GM21390 (cell line): ENCODE measurements around the gene DNAH2.

ENCODE experiments used
- ATAC-seq: cut with Tn5 transposase; IDR thresholded peaks from one replicate; pipeline ENCODE4 v1.9.1; 2021; ENCODE audit not compliant: unreplicated experiment

DNAH2 gene

DNA sequence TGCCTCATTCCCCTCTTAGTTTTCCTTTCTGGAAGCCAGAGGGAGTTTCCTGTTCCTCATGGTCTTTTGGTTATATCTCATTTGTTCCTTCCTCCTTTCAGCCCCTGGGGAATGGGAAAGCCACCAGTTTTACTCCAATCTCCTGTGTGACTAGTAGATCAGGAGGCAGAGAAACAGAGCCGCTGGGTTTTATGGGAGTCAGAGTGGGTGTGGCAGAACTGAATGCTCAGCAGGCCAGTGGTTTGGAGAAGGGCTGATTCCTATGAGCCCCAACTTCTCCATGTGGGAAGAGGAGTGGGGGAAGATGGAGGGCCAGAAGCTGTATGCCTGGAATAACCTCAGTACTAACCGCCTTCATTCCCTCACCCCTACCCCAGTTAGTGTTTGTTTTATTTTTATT is 4.1 kb downstream of the DNAH2 start:
- no peak for ATAC-seq

DNA sequence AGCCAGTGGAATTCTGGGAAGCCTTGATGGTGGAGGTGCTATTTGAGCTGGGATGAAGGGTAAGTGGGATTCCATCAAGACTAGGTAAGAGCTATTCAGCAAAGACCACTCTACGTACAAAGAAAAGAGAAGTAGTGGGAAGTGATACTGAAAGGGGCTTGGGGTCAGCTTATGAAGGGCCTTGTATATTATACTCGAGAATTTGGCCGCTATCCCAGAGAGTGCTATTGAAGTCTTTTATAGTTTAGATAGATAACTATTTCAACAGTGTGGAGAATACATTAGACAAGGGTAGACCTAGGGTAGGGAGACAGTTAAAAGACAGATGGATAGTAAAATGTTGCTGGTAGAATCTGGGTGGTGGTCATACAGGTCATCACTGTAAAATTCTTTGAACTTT is 10.3 kb downstream of the DNAH2 start:
- no peak for ATAC-seq

DNA sequence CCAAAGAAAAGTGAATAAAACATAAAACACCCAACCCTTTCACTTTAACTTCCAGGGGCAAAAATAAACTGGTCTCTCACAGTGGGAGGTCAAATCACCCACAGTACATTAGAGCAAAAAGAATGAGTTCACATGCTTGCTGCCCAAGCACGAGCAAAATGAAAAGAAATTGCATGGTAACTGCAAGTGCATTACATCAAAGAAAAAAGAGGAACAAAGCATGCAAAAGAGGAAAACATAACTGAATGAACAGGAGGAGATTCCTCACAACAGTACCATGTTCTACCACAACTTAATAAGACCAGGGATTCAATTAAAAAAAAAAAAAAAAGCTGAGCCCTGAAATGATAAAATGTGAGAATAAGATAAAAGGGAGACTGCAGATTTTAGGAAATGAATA is 12.3 kb downstream of the DNAH2 start:
- ATAC-seq = no peak

DNA sequence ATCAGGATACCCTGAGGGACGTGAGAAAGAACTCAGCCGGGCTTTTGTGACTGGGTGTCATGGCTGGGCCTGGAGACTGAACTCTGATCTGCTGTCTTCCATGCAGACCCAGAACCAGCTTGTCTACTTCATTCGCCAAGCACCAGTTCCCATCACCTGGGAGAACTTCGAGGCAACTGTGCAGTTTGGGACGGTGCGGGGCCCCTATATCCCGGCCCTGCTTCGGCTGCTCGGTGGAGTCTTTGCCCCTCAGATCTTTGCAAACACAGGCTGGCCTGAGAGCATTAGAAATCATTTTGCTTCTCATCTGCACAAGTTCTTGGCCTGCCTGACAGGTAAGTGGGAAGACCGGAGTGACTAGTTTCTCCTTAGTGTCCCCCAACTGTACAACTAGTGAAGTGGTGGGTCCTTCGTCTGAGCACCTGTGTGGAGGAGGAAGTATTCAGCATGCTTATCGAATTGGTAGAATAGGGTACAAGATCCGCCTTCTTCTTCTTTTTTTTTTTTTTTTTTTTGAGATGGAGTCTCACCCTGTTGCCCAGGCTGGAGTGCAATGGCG is 15.5 kb downstream of the DNAH2 start:
- ATAC-seq = no peak

DNA sequence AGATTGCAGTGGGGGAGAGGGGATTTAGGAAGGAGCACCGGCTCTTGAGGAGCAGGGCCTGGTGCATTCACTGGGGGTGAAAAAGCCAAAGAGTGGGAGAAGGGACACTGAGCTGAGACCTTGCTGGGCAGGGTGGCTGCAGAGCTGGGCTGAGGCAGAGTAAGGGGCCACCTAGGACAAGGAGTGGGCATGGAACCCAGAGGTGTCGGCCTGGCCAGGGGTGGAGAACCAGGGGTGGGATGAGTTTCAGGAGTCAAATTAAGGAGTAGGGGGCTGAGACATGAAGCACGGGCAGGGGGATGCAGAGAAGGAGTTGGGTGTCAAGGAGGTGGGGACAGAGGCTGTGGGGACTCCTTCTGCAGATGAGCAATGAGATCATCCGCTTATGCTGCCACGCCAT is 20.1 kb downstream of the DNAH2 start:
- ATAC-seq = no peak

DNA sequence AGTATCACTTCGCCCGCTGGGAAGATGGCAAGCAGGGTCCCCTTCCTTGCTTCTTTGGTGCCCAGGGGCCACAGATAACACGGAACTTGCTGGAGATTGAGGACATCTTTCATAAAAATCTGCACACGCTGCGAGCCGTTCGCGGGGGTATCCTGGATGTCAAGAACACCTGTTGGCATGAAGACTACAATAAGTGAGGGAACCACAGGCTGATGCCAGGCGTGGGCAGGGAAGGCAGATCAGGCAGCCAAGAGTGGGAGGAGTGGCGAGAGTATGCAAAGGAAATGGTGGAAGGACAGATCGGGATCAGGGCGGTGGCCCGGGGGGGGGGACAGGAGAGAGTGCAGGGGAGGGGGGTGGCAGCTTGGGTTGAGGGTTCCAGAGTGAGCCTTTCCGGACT is 22.2 kb downstream of the DNAH2 start:
- ATAC-seq = no peak

DNA sequence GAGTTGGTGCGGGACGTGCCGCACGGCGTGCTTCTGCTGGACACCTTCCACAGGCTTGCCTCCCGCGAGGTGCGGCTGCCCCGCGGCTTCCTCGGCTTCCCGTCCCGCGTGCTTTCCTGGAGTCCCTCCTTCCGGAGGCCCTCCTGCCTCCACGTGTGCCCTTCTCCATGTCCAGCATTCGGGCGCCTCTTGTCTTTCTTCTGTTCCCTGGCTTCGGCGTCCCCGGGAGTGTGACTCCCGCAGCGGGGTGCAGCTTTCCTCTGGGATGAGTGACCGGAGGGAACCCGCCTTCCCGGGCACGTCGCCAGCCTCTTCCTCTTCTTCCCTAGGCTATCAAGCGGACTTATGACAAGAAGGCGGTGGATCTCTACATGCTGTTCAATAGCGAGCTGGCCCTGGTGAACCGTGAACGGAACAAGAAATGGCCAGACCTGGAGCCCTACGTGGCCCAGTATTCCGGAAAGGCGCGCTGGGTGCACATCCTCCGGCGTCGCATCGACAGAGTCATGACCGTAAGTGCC is 23.0 kb downstream of the DNAH2 start:
- no peak for ATAC-seq

DNA sequence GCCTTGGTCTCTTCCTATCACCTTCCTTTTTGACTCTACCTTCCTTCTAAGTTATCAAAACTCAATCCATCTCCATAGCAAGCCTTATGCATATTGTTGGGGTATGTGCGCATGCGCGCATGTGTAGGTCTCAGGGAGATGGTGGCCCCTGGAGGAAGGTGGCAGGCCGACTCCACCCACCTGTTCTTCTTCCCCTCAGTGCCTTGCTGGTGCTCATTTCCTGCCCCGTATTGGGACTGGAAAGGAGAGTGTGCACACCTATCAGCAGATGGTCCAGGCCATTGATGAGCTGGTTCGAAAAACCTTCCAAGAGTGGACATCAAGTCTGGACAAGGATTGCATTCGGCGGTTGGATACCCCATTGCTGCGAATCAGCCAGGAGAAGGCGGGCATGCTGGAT is 25.2 kb downstream of the DNAH2 start:
- ATAC-seq = no peak

DNA sequence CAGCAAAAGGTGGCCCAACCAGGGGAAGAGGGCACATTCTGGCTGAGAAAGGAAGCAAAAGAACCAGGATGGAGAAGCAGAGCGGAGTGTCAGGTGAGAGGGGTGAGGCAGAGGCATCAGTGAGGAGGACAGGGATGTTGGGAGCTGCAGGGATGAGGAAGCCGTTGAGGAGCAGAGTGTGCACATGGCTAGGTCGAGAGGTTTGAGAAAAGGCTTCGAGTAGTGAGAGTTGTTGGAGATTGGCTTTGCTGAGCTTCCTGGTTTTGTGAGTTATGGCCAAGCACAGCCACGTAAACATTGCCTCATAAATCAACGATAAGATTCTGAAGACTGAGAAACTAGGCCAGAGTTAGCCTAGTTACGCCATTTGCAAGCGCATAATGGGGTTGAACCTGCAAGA is 26.9 kb downstream of the DNAH2 start:
- ATAC-seq = no peak

DNA sequence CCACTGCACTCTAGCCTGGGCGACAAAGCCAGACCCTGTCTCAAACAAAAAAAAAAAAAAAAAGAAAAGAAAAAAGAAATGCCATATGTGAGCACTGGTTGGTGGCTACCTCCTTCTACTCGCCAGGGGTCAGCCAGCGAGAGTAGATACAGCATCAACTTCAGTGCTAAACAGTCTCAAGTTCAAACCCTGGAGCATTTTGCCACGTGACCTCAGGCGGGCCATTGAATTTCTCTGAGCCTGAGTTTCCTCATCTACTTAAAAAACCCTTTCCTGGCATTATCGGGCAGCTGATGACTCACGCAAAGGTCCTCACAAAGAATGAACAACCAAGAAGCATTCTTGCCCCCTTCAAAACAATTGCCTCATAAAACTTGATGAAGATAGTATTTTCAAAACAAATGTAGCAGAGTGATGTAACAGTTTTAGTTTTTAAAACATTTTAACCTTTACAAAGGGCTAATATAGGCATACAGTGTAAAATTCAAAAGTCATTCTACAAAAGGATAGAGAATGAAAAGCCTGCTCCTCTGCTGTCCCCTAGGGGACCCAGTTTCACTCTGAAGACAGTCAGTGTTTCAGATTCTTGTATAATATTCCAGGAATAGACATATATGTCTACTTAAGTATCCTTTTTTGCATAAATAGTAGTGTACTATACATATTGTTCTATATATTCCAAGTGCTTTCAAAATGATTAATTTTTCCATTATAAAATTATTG is 28.4 kb downstream of the DNAH2 start:
- ATAC-seq = no peak

DNA sequence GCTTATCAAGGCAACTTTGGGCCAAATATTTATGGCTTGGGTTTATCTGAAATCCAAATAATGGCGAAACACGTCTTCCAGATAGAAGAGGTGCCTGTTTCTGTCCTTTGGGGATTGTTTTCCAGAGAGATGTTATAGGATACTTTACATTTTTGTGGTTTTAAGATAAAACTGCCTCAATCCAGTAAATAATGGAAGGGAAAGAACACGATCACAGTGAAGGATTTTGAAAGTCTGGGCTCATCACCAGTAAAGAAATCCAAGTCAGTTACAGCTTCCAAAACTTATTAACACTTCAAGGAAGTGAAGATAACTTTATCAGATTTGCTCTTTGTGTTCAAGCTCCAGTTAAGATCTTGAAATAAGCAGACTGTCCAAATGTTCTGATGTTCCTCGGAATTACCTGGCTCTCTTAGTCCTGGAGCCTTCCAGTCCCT is 30.1 kb downstream of the DNAH2 start:
- ATAC-seq = no peak

DNA sequence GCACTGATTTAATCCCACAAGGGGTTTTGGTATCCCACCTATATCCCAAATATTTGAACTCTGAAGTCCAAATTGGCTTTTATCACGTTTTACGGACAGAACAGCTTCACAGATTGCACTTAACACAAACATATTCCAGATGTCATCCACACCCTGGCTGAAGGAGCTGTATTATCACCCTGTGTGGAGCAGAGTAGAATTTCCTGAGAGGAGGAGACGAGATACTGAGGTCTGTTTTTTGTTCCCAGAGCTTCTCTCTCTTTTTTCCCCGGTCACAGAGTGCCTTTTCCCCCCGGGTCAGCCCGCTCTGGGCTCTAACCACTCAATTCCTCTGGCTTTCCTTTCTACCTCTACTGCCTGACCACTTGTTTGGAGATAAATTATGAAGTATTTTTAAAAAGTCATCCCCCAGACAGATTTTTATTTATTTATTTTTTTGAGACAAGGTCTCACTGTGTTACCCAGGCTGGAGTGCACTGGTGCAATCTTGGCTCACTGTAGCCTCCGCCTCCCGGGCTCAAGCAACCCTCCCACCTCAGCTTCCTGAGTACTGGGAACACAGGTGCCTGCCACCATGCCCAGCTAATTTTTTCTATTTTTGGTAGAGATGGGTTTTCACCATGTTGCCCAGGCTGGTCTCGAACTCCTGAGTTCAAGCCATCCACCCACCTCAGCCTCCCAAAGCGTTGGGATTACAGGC is 30.7 kb downstream of the DNAH2 start:
- no peak for ATAC-seq

DNA sequence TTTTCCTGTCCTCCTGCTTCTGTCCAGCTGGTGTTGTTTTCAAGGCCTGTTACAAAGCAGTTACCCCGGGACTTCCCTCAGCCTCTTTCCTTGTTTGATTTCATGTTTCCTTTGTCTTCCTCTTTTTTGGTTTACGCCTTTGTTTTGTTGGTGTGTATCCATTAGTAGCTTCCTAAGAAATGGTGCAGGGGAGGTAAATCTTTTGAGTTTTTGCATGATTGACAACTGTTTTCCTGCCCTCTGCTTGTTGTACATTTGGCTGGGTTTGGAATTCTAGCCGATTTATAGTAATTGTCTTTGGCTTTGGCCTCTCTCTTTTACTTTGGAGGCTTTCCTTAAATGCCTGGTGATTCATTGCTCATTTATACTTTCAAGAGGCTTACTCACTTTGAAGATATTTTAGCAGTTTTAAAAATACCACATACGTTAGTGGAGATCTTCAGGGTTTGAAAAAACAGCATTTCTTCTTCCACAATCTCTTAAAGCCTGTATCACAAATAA is 32.8 kb downstream of the DNAH2 start:
- ATAC-seq = no peak

DNA sequence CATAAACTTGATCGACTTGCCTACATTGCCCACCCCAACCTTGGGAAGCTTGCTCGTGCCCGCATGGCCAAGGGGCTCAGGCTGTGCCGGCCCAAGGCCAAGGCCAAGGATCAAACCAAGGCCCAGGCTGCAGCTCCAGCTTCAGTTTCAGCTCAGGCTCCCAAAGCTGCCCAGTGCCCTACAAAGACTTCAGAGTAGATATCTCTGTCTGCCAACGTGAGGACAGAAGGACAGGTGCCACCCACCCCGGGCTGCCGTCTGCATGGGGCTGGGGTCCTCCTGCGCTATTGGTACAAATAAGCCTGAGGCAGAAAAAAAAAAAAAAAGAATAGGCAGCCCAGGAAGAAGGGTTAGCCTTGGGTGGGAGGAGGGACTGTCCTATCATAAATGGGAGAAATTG is 37.1 kb downstream of the DNAH2 start:
- ATAC-seq = no peak

DNA sequence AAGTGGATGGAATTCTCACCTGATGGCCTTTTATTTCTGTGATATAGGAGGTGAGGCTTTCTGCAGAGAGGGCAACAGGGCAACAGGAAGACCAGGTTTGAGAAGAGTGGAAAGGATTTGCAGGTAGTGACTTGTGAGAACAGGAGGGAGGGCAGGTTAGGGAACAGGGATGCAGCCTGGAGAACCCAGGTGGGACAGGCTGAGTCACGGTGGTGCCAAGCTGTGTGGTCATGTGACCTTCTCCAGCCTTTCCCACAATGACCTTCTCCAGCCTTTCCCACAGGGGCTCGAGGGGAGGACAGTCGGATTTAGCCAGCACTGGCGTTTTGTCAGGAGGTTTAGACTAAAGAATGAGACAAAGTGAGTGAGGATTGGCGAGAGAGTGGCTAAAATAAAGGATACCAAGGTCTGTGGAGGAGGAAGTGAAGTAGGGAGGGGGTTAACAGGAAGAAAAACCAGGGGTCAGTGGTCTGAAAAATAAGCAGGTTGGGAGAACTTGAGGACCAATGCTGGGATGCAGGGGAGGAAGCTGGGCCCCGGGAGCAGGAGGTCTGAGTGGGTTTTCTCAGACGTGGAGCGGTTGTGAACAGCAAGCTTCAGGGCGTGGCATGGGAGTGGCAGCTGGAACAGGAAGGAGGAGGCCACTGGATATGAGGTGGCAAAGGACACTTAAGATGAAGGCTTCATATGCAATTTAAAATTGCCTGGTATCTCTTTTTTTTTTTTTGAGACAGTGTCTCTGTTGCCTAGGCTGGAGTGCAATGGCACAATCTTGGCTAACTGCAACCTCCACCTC is 37.7 kb downstream of the DNAH2 start:
- no peak for ATAC-seq

DNA sequence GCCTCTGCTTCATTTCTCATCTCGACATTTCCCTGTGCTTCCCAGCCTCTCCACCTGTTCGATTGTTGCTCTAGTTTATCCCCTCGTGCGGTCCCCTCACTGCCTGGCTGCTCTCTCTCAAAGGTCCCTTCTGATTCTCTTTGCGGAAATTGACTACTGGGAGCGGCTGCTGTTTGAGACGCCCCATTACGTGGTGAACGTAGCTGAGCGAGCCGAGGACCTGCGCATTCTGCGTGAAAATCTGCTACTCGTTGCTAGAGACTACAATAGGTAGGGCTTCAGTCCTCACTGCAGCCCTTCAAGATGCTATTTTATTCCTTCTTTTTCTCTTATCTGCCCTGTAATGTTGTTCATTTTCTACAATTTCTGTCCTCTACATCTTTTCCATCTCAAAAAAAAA is 39.4 kb downstream of the DNAH2 start:
- ATAC-seq = no peak

DNA sequence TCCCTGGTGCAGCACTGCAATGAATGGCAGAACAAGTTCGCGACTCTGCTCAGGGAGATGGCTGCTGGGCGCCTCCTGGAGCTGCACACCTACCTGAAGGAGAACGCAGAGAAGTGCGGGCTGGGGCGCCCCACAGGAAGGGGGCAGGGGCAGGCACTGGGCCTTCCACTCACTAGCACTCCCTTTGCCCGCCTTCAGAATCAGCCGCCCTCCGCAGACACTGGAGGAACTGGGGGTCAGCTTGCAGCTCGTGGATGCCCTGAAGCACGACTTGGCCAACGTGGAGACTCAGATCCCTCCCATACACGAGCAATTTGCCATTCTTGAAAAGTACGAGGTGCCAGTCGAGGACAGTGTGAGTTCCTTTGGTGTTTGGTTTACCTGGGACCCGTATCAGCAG is 46.4 kb downstream of the DNAH2 start:
- ATAC-seq = no peak

DNA sequence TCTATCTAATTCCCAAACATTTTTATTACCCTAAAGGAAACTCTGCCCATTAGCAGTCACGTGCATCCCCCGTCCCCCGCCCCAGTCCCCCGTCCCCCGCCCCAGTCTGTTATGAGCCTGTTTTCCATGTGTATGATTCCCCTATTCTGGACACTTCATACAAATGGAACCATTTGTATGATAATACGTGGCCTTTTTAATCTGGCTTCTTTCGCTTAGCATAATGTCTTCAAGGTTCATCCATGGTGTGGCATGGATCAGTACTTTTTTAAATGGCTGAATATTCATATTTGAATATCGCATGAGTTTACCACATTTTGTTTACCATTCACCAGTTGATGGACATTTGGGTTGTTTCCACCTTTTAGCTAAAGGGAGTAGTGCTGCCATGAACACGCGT is 49.5 kb downstream of the DNAH2 start:
- ATAC-seq = no peak

DNA sequence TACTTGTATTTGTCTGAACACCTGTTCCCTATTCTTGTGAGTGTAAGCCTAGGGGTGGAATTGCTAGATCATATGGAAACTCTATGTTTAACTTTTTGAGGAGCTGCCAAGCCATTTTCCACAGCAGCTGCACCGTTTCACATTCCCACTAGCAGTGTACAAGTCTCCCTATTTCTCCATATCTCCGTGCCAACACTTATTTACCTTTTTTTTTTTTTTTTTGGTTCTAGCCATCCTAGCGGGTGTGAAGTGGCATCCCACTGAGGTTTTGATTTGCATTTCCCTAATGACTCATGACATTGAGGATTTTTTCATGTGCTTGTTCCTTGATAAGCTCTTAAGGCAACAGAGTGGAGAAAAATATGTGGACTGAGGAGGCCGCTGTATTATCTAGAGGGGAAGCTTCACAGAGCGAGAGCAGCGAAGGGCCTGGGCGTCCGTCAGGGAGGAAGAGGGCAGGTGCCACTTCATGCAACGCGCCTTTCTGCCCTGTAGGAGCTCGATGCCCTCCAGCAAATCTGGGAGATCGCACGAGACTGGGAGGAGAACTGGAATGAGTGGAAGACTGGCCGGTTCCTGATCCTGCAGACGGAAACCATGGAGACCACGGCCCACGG is 50.0 kb downstream of the DNAH2 start:
- ATAC-seq = no peak

DNA sequence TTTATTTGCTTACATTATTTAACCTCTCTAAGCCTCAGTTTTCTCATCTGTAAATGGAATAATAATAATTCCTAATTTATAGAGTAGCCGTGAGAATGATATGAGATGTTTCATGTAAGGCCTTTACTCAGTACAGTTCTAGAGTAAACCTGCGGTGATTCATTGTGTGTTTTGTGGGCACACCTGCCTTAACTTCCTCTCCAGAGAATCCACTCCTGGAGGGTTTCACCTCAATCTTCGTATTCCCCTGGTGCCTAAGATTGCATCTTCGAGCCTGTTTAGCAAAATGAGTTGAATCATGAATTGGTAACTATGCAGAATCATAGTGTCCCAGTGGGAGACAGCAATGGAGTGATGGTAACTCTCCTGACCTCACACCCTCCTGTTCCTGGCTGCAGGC is 52.3 kb downstream of the DNAH2 start:
- ATAC-seq = no peak

DNA sequence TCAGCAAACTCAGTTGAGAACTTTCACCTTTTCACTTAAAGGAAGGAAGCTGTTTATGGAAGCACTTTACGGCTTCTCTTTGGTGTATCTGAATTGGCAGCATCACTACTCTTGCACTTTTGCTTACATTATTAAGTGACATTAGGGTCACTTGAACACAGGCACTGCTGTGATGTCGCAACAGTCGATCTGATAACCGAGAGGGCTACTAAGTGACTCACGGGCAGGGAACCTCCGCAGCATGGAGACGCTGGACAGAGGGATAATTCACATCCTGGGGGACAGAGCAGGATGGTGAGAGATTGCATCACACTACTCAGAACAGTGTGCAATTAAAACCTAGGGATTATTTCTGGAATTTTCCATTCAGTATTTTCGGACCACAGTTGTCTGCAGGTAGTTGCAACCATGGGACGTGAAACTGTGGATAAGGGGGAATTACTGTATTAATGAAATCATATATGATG is 56.5 kb downstream of the DNAH2 start:
- ATAC-seq = no peak
